Muscle layer of duodenum (tissue), 2 donors: ENCODE results near the gene FAM53A.
"Not testable (repeated sequence)": the region's sequence is repeated elsewhere in the genome, so short reads cannot be mapped to it uniquely, and the experiment has no call there.

Experiments used
- H3K27ac ChIP-seq: one replicate; pipeline ENCODE4 v1.7.0; 2013; ENCODE audit warnings: mild to moderate bottlenecking, low read length
- H3K27me3 ChIP-seq: one replicate; pipeline ENCODE4 v1.7.0; 2013; ENCODE audit warnings: low read depth, mild to moderate bottlenecking, control low read depth, low read length
- H3K36me3 ChIP-seq, 2 donors: one replicate each; pipeline ENCODE4 v1.7.0; 2013; ENCODE audit warnings: low read length in 2 of 2, control low read depth in 1 of 2, mild to moderate bottlenecking in 1 of 2; ENCODE audit not compliant: insufficient read depth in 2 of 2, control insufficient read depth in 1 of 2
- H3K4me1 ChIP-seq, 2 donors: one replicate each; pipeline ENCODE4 v1.7.0; 2013; ENCODE audit warnings: low read length in 2 of 2, mild to moderate bottlenecking in 2 of 2, control low read depth in 1 of 2, moderate library complexity in 1 of 2; ENCODE audit not compliant: insufficient read depth in 2 of 2, control insufficient read depth in 1 of 2
- H3K4me3 ChIP-seq, 2 donors: one replicate each; pipeline ENCODE4 v1.7.0; 2013; ENCODE audit warnings: low read length in 2 of 2, low read depth in 1 of 2, mild to moderate bottlenecking in 1 of 2
- H3K9me3 ChIP-seq, 2 donors: one replicate each; pipeline ENCODE4 v1.7.0; 2013; ENCODE audit warnings: low read length in 2 of 2, control low read depth in 1 of 2, mild to moderate bottlenecking in 1 of 2; ENCODE audit not compliant: control insufficient read depth in 1 of 2
- donor health status: healthy.

Gene FAM53A

GRCh38 chr4:1614049-1614448 lies 70.1 kb downstream of the FAM53A start:
- H3K4me1 ChIP-seq, result no peaks in the 10 kb centered on the region
- H3K27ac ChIP-seq, result no peak overlapping the region
- H3K36me3 ChIP-seq, result no peaks in the 10 kb centered on the region
- no peak overlapping the region for H3K4me3 ChIP-seq
- peaks cover 0 to 7% of the 10 kb centered on the region in 2 donors for H3K9me3 ChIP-seq
- H3K27me3 ChIP-seq, result no peaks in the 10 kb centered on the region

GRCh38 chr4:1613099-1613495 lies 71.0 kb downstream of the FAM53A start:
- H3K4me1 ChIP-seq, result no peaks in the 10 kb centered on the region
- H3K9me3 ChIP-seq, result peaks cover 0 to 6% of the 10 kb centered on the region in 2 donors
- H3K27ac ChIP-seq, result no peak overlapping the region
- no peak overlapping the region for H3K4me3 ChIP-seq
- H3K36me3 ChIP-seq, result no peaks in the 10 kb centered on the region
- no peaks in the 10 kb centered on the region for H3K27me3 ChIP-seq

- H3K9me3 ChIP-seq, result peaks cover 0 to 2% of the 10 kb centered on the region in 2 donors
- H3K36me3 ChIP-seq, result no peaks in the 10 kb centered on the region
- no peaks in the 10 kb centered on the region for H3K4me1 ChIP-seq
- H3K27ac ChIP-seq, result no peak overlapping the region
- H3K27me3 ChIP-seq, result no peaks in the 10 kb centered on the region
- H3K4me3 ChIP-seq, result no peak overlapping the region
Observed at GRCh38 chr4:1612278-1613098, 71.6 kb downstream of the FAM53A start.

- no peaks in the 10 kb centered on the region for H3K9me3 ChIP-seq
- no peaks in the 10 kb centered on the region for H3K36me3 ChIP-seq
- H3K4me3 ChIP-seq, result no peak overlapping the region
- no peaks in the 10 kb centered on the region for H3K4me1 ChIP-seq
- H3K27me3 ChIP-seq, result no peaks in the 10 kb centered on the region
- H3K27ac ChIP-seq, result no peak overlapping the region
Observed at GRCh38 chr4:1611501-1611870, 72.6 kb downstream of the FAM53A start.

- Histone ChIP-seq H3K4me3 (no peak overlapping the region), H3K27ac (no peak overlapping the region), H3K36me3 (no peaks in the 10 kb centered on the region)
Observed at GRCh38 chr4:1610791-1611500, 73.2 kb downstream of the FAM53A start.

GRCh38 chr4:1609901-1610790 lies 74.0 kb downstream of the FAM53A start:
- Histone ChIP-seq H3K9me3 (no peaks in the 10 kb centered on the region), H3K4me3 (no peak overlapping the region), H3K36me3 (no peaks in the 10 kb centered on the region), H3K27ac (no peak overlapping the region), H3K4me1 (no peaks in the 10 kb centered on the region), H3K27me3 (no peaks in the 10 kb centered on the region)

More at GRCh38 chr4:1610791-1611500, 73.2 kb downstream of the FAM53A start:
- H3K9me3 ChIP-seq, result no peaks in the 10 kb centered on the region
- H3K4me1 ChIP-seq, result no peaks in the 10 kb centered on the region
- no peaks in the 10 kb centered on the region for H3K27me3 ChIP-seq

GRCh38 chr4:1608821-1609500 lies 75.2 kb downstream of the FAM53A start:
- Histone ChIP-seq H3K9me3 (no peaks in the 10 kb centered on the region), H3K36me3 (no peaks in the 10 kb centered on the region), H3K4me1 (no peaks in the 10 kb centered on the region), H3K27me3 (no peaks in the 10 kb centered on the region), H3K4me3 (no peak overlapping the region), H3K27ac (no peak overlapping the region)

- no peak overlapping the region for H3K4me3 ChIP-seq
- H3K9me3 ChIP-seq, result no peaks in the 10 kb centered on the region
- no peaks in the 10 kb centered on the region for H3K36me3 ChIP-seq
- no peaks in the 10 kb centered on the region for H3K27me3 ChIP-seq
- no peaks in the 10 kb centered on the region for H3K4me1 ChIP-seq
- H3K27ac ChIP-seq, result no peak overlapping the region
Observed at GRCh38 chr4:1608196-1608820, 75.8 kb downstream of the FAM53A start.

- H3K36me3 ChIP-seq, H3K27me3 ChIP-seq, H3K4me3 ChIP-seq, H3K27ac ChIP-seq, H3K9me3 ChIP-seq, H3K4me1 ChIP-seq: not testable (repeated sequence)
Observed at GRCh38 chr4:1607436-1608195, 76.5 kb downstream of the FAM53A start.

- Histone ChIP-seq H3K4me1 (no peaks in the 10 kb centered on the region), H3K9me3 (no peaks in the 10 kb centered on the region), H3K27ac (no peak overlapping the region), H3K27me3 (no peaks in the 10 kb centered on the region), H3K36me3 (no peaks in the 10 kb centered on the region), H3K4me3 (no peak overlapping the region)
Observed at GRCh38 chr4:1604706-1605205, 79.4 kb downstream of the FAM53A start.
